GM21786 (cell line): ENCODE data around the gene UBE2K.
"Not testable (repeated sequence)": the region's sequence is repeated elsewhere in the genome, so short reads cannot be mapped to it uniquely, and the experiment has no call there.

Source experiments
- ATAC-seq: cut with Tn5 transposase; IDR thresholded peaks from one replicate; pipeline ENCODE4 v1.9.1; 2021; ENCODE audit not compliant: unreplicated experiment

The UBE2K gene, protein sequence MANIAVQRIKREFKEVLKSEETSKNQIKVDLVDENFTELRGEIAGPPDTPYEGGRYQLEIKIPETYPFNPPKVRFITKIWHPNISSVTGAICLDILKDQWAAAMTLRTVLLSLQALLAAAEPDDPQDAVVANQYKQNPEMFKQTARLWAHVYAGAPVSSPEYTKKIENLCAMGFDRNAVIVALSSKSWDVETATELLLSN

DNA sequence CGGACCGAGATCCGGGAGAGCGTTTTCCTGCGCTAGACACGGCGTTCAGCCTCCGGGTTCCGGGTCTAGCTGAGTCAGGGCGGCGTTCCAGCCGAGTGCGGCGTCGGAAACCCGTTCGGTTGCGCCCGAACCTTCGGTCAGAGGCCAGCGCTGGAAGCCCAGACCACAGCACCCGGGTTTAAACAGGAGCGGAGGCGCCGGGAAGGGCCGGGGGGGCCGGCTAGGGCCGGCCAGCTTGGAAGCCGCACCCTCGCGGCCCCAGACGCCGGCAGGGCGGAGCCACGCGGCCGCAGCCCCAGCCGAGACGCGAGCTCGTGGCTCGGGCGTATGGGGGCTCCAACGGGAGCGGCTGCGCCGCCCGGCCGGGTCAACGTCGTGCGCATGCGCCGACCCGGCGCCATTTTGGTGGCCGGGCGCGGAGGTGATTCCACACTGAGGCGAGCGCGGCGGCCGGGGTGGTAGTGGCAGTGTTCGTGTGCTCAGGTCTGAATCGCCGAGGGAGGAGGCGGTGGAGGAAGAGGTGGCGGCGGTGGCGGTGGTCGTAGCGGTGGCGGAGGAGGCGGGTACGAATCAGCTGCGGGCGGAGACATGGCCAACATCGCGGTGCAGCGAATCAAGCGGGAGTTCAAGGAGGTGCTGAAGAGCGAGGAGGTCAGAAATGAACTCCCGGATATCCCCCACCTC is at the start of gene UBE2K:
UBE2K (plus strand) TSS at position 397 of the 684 bp plus-strand sequence; CDS start at position 589, 192 bp downstream.
- peak; percentile 82 for ATAC-seq

GRCh38 chr4:39648213-39648612 is 49.7 kb upstream of the UBE2K start:
- no peak for ATAC-seq

GRCh38 chr4:39648827-39649558 is 48.9 kb upstream of the UBE2K start:
- no peak for ATAC-seq

- ATAC-seq = no peak
Measured at GRCh38 chr4:39649639-39650265, 48.2 kb upstream of the UBE2K start.

DNA sequence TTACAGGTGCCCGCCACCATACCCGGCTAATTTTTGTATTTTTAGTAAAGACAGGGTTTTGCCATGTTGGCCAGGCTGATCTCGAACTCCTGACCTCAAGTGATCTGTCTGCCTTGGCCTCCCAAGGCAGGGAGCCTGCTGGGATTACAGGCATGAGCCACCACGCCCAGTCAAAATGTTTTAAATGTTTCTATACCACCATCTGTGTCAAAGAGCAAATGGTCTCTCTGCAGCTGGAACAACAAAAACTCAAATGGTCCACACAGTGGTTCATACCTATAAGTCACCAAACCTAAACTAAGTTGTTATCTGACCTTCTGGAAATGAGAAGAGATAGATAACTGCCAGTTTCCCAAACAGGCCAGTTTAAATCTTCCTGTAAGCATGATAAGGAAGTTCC is 46.4 kb upstream of the UBE2K start:
- ATAC-seq = not testable (repeated sequence)

- no peak for ATAC-seq
Measured at GRCh38 chr4:39655211-39655610, 42.7 kb upstream of the UBE2K start.

DNA sequence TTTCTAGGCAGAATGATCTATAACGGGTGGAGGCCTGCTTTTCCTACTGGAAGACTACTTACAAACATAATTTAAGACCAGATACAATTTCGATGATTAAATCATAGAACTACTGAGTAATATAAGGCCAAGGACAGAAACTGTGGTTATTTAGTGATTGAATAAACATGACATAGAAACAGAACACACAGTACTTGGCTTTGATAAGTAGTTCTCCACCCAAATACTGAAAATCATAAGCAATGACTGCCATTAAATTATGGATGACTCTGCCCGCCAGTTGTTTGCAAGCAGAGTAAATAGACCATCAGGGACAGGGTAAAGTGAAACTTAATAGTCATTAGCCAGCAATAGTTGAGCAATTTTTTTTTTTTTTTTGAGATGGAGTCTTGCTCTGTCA is 42.1 kb upstream of the UBE2K start:
- ATAC-seq = no peak

DNA sequence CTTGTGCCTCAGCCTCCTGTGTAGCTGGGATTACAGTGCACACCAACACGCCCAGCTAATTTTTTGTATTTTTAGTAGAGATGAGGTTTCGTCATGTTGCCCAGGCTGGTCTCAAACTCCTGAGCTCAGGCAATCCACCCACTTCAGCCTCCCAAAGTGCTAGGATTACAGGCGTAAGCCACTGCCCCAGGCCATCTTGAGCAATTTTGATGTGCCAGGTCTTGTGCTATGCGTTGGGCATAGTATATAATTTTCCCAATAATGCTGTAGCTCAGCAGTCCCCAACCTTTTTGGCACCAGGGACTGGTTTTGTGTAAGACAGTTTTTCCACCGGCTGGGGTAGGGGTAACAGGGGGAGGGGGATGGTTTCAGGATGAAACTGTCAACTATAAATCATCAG is 41.3 kb upstream of the UBE2K start:
- ATAC-seq = not testable (repeated sequence)

DNA sequence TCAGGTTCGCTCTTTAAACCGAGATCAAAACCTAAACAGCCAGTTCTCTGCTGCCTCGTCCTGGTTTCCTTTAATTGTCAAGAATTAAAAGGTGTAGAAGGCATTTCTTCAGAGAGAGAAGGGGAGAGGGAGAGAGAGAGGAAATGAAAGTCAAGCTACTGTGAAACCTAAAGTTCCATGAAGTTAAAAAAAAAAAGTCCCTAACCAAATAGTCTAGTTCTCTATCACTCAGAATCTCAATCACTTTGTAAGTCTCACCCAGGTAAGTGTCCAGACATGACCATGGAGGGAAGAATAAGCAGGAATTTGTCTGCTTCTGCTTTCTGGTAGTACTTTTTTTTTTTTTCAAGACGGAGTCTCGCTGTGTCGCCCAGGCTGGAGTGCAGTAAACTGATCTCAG is 40.5 kb upstream of the UBE2K start:
- peak; percentile 80 for ATAC-seq

- ATAC-seq = no peak
Measured at GRCh38 chr4:39658756-39659155, 39.2 kb upstream of the UBE2K start.

DNA sequence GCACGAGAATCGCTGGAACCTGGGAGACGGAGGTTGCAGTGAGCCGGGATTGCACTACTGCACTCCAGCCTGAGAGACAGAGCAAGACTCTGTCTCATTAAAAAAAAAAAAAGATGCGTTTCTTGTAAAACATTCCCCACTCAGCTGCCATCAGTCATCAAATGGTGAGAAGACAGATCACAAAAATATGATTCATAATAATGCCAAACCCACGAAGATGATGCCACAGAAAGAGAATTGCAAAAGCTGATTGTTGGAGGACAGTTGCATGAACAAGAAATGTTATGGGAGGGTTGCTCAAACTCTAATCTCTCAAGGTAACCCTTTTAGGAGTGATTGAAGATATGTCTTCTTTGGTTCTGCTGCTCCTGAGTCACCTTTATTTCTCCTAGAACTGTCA is 37.9 kb upstream of the UBE2K start:
- no peak for ATAC-seq

- no peak for ATAC-seq
Measured at GRCh38 chr4:39660757-39661156, 37.2 kb upstream of the UBE2K start.

- no peak for ATAC-seq
Measured at GRCh38 chr4:39662683-39663082, 35.3 kb upstream of the UBE2K start.

- ATAC-seq = no peak
Measured at GRCh38 chr4:39664828-39665731, 32.9 kb upstream of the UBE2K start.

- no peak for ATAC-seq
Measured at GRCh38 chr4:39667706-39668105, 30.2 kb upstream of the UBE2K start.

- no peak for ATAC-seq
Measured at GRCh38 chr4:39668887-39669286, 29.0 kb upstream of the UBE2K start.

GRCh38 chr4:39670296-39670695 is 27.6 kb upstream of the UBE2K start:
- ATAC-seq = not testable (repeated sequence)

DNA sequence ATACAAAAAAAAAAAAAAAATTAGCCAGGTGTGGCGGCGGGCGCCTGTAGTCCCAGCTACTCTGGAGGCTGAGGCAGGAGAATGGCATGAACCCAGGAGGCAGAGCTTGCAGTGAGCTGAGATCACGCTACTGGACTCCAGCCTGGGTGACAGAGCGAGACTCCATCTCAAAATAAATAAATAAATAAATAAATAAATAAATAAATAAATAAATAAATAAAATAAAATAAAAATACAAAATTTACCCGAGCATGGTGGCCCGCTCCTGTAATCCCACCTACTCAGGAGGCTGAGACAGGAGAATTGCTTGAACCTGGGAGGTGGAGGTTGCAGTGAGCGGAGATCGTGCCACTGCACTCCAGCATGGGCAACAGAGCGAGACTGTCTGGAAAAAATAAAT is 22.3 kb upstream of the UBE2K start:
- not testable (repeated sequence) for ATAC-seq

GRCh38 chr4:39681003-39681402 is 16.9 kb upstream of the UBE2K start:
- ATAC-seq = not testable (repeated sequence)

GRCh38 chr4:39682138-39682537 is 15.8 kb upstream of the UBE2K start:
- ATAC-seq = peak; percentile 79

- no peak for ATAC-seq
Measured at GRCh38 chr4:39685990-39686389, 11.9 kb upstream of the UBE2K start.
